Measurements from ENCODE around the gene LYL1.

The LYL1 gene

GRCh38 chr19:13085666-13086065 is 17.0 kb downstream of the LYL1 start:
- TF ChIP-seq, protein P1, sequence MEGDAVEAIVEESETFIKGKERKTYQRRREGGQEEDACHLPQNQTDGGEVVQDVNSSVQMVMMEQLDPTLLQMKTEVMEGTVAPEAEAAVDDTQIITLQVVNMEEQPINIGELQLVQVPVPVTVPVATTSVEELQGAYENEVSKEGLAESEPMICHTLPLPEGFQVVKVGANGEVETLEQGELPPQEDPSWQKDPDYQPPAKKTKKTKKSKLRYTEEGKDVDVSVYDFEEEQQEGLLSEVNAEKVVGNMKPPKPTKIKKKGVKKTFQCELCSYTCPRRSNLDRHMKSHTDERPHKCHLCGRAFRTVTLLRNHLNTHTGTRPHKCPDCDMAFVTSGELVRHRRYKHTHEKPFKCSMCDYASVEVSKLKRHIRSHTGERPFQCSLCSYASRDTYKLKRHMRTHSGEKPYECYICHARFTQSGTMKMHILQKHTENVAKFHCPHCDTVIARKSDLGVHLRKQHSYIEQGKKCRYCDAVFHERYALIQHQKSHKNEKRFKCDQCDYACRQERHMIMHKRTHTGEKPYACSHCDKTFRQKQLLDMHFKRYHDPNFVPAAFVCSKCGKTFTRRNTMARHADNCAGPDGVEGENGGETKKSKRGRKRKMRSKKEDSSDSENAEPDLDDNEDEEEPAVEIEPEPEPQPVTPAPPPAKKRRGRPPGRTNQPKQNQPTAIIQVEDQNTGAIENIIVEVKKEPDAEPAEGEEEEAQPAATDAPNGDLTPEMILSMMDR (IDR thresholded peaks at IDR 0.05; ENCODE audit: insufficient read depth, low read length), result no peak
- no peak for TF ChIP-seq GABPA (IDR thresholded peaks at IDR 0.05; ENCODE audit: low read depth)
- TF ChIP-seq REST (IDR thresholded peaks at IDR 0.05; ENCODE audit: insufficient replicate concordance, low read depth), result no peak
- no peak for TF ChIP-seq SPI1 (IDR thresholded peaks at IDR 0.05; ENCODE audit: borderline replicate concordance, low read depth)
- no peak for TF ChIP-seq POLR2AphosphoS5 (IDR thresholded peaks at IDR 0.05; ENCODE audit: low read depth)
- Histone ChIP-seq H3K4me3 (replicated peaks; ENCODE audit: insufficient read depth, low read length) (no peak overlapping the region), H3K27me3 (ENCODE audit: insufficient read depth, poor library complexity, severe bottlenecking) (no peaks in the 10 kb centered on the region), H3K27ac (replicated peaks) (no peak overlapping the region)
- no peak for DNase-seq (ENCODE audit: low read depth in 1 of 2, low spot score in 1 of 2)

DNA sequence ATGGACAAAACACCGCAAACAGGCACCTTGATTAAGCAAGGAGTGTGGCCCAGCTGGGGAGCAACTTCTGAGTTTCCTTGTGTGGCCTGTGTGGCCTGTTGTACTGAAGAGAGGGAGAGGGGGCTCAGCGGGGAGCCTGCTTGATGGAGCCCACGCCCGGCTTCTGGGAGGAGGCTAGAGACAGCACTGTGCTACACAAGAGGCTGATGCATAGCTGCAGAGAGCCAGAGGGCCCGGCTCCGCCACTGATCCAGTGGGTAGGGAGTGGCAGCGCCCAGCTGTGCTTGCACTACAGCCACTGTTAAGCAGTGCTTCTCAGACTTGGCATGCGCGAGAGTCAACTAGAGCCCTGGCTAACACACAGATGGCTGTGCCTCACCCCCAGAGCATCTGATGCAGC is 19.0 kb downstream of the LYL1 start:
- Histone ChIP-seq H3K4me3 (replicated peaks; ENCODE audit: insufficient read depth, low read length) (no peak overlapping the region), H3K27me3 (ENCODE audit: insufficient read depth, poor library complexity, severe bottlenecking) (no peaks in the 10 kb centered on the region), H3K27ac (replicated peaks) (no peak overlapping the region)
- no peak for DNase-seq (ENCODE audit: low read depth in 1 of 2, low spot score in 1 of 2)
- TF ChIP-seq POLR2AphosphoS5 (IDR thresholded peaks at IDR 0.05; ENCODE audit: low read depth) (no peak), SPI1 (IDR thresholded peaks at IDR 0.05; ENCODE audit: borderline replicate concordance, low read depth) (no peak), REST (IDR thresholded peaks at IDR 0.05; ENCODE audit: insufficient replicate concordance, low read depth) (no peak), GABPA (IDR thresholded peaks at IDR 0.05; ENCODE audit: low read depth) (no peak)
- TF ChIP-seq, protein P1 (IDR thresholded peaks at IDR 0.05; ENCODE audit: insufficient read depth, low read length), result no peak

- no peak for DNase-seq (ENCODE audit: low read depth in 1 of 2, low spot score in 1 of 2)
- TF ChIP-seq REST (IDR thresholded peaks at IDR 0.05; ENCODE audit: insufficient replicate concordance, low read depth), result no peak
- H3K4me3 ChIP-seq (replicated peaks; ENCODE audit: insufficient read depth, low read length), result no peak overlapping the region
- no peaks in the 10 kb centered on the region for H3K27me3 ChIP-seq (ENCODE audit: insufficient read depth, poor library complexity, severe bottlenecking)
- no peak overlapping the region for H3K27ac ChIP-seq (replicated peaks)
Observed at GRCh38 chr19:13083008-13083404, 19.7 kb downstream of the LYL1 start.

Data from HL-60 (cell line).